HG02642 (cell line): Measurements from ENCODE around the gene UBASH3A.

Source experiments
- ATAC-seq: cut with Tn5 transposase; IDR thresholded peaks from one replicate; pipeline ENCODE4 v1.9.1; 2021; ENCODE audit warnings: mild to moderate bottlenecking; ENCODE audit not compliant: unreplicated experiment, poor library complexity

UBASH3A gene

GRCh38 chr21:42389449-42389835, 14.3 kb upstream of the UBASH3A start:
- ATAC-seq: no peak

DNA sequence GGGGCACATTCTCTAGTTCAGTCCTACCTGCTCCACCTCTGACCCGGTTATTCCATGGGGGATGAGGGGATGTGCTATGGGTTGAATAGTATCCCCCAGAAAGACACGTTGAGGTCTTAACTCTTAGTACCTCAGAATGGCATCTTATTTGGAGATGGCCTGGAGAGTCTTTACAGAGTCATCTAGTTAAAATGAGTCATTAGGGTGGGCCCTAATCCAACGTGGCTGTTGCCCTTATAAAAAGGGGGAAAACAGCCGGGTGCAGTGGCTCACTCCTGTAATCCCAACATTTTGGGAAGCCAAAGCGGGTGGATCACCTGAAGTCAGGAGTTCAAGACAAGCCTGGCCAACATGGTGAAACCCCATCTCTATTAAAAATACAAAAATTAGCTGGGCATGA, 13.5 kb upstream of the UBASH3A start:
- no peak for ATAC-seq

DNA sequence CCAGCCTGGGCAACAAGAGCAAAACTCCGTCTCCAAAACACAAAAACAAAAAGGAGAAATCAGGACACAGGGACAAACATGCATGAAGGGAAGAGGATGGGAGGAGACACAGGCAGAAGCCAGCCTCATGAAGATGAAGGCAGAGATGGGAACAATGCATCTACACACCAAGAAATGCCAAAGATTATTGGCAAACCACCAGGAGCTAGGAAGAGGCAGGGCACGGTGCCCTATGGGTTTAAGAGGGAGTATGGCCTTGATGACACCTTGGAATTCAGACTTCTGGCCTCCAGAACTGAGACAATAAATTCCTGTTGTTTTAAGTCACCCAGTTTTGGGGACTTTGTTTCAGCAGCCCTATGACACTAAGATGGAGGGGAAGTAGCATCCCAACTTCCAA, 13.0 kb upstream of the UBASH3A start:
- no peak for ATAC-seq

GRCh38 chr21:42391297-42391696, 12.4 kb upstream of the UBASH3A start:
- ATAC-seq: no peak

DNA sequence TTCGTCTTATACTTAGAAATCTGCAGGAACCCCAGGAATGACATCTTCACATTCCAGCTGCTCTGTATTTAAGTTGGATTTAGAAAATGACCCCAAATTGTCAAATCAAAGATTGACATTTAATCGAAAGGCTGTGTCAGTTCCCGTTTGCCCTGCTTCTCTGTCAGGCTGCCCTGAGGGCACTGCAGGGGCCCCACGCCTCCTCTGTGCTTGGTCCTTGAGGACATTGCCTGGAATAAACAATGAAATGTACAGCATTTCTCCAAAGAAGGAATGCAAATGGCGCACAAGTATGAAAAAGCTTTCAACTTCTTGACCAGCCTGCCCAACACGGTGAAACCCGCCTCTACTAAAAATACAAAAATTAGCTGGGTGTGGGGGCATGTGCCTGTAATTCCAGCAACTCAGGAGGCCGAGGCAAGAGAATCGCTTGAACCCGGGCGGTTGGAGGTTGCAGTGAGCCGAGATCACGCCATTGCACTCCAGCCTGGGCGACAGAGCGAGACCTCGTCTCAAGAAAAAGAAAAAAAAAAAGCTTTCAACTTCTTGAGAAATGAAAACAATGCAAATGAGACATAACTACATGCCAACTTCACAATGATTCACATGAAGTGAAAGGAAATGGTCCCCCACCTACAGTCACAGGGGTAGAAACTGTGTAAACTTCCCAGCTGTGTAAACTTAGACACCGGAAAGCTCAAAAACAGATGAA, 10.8 kb upstream of the UBASH3A start:
- ATAC-seq: peak; percentile 73

GRCh38 chr21:42393443-42393950, 10.2 kb upstream of the UBASH3A start:
- no peak for ATAC-seq

- no peak for ATAC-seq
These were observed 8.4 kb upstream of the UBASH3A start for GRCh38 chr21:42395302-42395701.

DNA sequence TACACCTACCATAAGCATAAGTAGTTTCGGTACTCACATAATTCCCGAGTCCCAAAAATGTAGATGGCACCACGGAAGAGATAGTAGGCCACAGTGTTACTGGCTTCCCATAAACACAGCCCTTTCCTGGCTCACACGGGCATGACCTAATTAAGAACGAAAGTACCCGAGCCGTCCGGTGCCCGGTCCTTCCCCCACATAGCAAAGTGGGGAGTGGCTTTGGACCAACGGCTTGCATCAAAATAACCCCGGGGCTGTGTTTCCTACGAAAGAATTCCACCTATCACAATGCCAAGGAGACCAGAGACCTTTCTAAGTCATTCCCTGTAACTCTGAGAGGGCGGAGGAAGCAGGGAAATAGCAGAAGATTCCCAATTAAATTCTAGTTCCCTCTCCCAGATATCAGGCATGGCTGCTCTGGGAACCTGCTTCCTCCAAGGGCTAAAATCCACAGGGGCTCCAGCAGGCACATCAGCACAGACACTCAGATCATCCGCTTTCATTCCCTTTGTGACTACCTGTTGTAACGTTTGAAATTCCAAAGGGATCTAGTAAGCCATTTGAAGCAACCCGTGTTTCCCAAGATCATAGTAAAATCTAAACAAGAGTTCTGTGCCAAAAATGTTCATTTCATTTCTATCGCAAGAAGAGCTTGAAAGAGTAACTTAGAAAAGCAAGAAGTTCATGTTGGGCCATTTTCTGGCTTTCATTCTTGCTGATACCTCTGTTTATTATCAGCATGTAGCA, 7.6 kb upstream of the UBASH3A start, which contains the start of gene TMPRSS3:
Gene TMPRSS3 (minus strand): TSS at position 148 of the 747 bp plus-strand sequence. CDS start 635 bp downstream, outside the sequence.
- ATAC-seq: no peak

- ATAC-seq: no peak
These were observed 6.6 kb upstream of the UBASH3A start for GRCh38 chr21:42396799-42397745.

GRCh38 chr21:42397746-42398394, 5.8 kb upstream of the UBASH3A start:
- no peak for ATAC-seq

GRCh38 chr21:42398436-42399028, 5.2 kb upstream of the UBASH3A start:
- no peak for ATAC-seq

- ATAC-seq: no peak
These were observed 3.2 kb upstream of the UBASH3A start for GRCh38 chr21:42400525-42400924.

DNA sequence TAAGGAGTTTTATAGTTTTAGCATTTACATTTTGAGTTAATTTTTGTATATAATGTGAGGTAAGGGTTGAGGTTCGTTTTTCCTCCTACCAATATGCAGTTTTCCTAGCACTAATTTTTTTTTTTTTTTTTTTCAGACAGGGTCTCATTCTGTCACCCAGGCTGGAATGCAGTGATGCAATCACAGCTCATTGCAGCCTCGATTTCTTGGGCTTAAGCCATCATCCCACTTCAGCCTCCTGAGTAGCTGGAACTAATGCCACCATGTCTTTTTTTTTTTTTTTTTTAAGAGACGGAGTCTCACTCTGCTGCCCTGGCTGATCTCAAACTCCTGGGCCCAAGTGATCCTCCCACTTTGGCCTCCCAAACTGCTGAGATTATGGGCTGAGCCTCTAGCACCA, 2.5 kb upstream of the UBASH3A start:
- ATAC-seq: no peak

GRCh38 chr21:42401820-42402251, 1.9 kb upstream of the UBASH3A start:
- no peak for ATAC-seq

- no peak for ATAC-seq
These were observed 837 bp downstream of the UBASH3A start for GRCh38 chr21:42404539-42404938.

DNA sequence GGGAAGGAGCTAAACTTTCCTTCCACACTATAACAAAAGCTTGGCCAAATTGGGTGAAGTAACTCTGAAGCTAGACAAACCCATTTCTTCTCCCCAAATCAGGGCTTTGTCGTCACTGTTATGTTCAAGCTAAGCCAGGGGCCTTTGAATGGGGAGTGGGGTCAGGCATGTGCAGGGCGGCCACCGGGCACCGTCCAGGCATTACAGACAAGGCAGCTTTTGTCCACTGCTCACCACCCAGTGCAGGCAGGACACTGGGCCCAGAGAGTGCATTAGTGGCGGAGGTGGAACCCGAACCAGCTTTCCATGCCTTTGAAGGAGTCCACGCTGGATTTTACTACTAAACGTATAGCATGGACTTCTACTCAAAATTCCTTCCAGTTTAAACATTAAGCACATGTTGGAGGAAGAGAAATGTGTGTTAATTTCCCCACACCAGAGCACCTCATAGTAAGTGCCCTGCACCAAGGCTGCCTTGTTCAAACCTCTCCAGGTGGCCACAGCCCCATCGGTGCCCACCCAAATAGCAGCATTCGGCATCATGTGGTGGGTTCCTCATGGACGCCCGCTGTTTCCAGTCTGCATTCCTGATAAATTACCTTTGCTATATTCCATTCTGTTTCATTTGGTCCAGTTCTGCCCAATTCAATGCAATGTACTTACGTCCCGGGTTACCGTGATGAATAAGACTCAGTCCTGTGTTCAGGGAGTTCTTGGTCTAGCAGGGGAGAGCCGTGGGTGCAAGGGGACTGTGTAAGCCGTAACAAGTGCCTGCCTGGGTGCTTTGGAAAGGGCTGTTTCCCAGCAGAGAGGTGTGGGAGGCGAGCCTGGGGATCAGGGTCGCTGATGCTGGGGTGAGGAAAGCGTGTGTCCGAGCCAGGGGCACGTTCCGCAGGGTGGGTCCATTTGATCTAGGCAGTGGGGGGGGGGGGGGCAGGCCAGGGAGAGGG, 1.6 kb downstream of the UBASH3A start:
- ATAC-seq: no peak

DNA sequence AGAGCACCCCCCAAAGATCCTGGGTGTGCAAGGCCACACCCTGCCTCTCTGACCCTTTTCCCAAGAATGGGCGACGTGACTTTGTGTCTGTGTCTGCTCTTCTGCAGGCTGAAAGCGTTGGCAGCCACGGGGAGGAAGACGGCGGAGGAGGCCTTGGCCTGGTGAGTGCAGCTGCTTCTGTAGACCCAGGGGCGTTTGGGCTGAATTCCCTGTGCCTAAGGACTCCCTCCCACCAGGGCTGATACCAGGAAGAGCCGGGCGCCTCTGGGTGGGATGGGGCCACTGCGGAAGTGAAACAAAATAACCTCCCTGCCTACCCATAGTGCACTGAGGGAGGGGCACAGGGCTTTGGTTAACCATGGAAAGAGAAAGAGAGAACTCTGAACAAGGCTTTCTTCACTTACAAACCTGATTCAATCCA, 2.5 kb downstream of the UBASH3A start:
- no peak for ATAC-seq

DNA sequence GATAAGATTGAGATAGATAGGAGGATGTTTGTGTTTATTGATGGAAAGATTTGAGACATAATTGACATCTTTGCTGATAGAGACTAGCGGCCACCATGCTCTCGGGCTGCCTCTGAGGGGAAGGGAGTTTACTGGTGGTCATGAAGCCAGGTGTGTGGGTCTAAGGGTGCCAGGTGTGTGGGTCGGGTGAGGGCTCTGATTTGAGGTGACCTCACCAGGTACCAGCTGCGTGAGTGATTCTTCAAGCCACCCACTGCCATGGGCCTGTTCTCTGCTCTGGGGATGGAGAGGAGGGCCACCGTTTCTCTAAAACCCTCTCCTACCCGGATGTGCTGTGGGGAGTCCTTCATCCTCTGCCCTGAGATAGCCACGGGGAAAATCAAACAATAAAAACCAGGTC, 3.2 kb downstream of the UBASH3A start:
- ATAC-seq: no peak
